GM10248 (cell line): ENCODE results near the gene ABTB1.

Experiments
- CTCF ChIA-PET: fragments of 300-600 bp; sonication (Branson Sonifier 250); formaldehyde crosslinking; extraction: SDS; loops from one replicate; lab custom pipeline; 2021; ENCODE audit warnings: antibody characterized with exemption; lab: Yijun Ruan, JAX
- POLR2A ChIA-PET: fragments of 350-650 bp; sonication (Branson Sonifier 250); formaldehyde crosslinking; extraction: SDS; loops from one replicate; lab custom pipeline; 2020; ENCODE audit warnings: antibody characterized with exemption; lab: Yijun Ruan, JAX
- DNase-seq: peaks from one replicate; pipeline ENCODE4 v3.0.0; 2012; ENCODE audit errors: extremely low spot score
- CTCF ChIP-seq: IDR thresholded peaks from 2 replicates; pipeline ENCODE4 v1.5.1; 2012; ENCODE audit warnings: mild to moderate bottlenecking, low read depth; ENCODE audit errors: extremely low read depth, missing control alignments, control extremely low read depth

ABTB1 gene

GRCh38 chr3:127663151-127663550, 9.6 kb upstream of the ABTB1 start:
- DNase-seq, result no peak
- TF ChIP-seq CTCF, result no peak
- ChIA-PET CTCF (interaction anchor here (0.9 to 1.6 kb wide), 3 partner anchors 10 to 15 kb away, joined by 3 to 6 read pairs (median 5); no protein-coding TSS in a partner anchor), POLR2A (no interaction called here)

GRCh38 chr3:127665165-127665564, 7.6 kb upstream of the ABTB1 start:
- ChIA-PET CTCF (no interaction called here), POLR2A (no interaction called here)
- no peak for DNase-seq
- no peak for TF ChIP-seq CTCF

GRCh38 chr3:127665586-127665985, 7.2 kb upstream of the ABTB1 start:
- ChIA-PET POLR2A (no interaction called here), CTCF (no interaction called here)
- no peak for TF ChIP-seq CTCF
- DNase-seq, result no peak

- no peak for DNase-seq
- no peak for TF ChIP-seq CTCF
- ChIA-PET POLR2A (no interaction called here), CTCF (no interaction called here)
These were observed 6.1 kb upstream of the ABTB1 start for GRCh38 chr3:127666676-127667075.

GRCh38 chr3:127667119-127667681, 5.6 kb upstream of the ABTB1 start:
- CTCF ChIA-PET, result no interaction called here

GRCh38 chr3:127668906-127669305, 3.8 kb upstream of the ABTB1 start:
- DNase-seq, result no peak
- POLR2A ChIA-PET, result no interaction called here
- TF ChIP-seq CTCF, result no peak
- CTCF ChIA-PET, result interaction anchor here (0.6 kb wide), 1 partner anchor 94 kb away, joined by 3 read pairs; no protein-coding TSS in a partner anchor

More at GRCh38 chr3:127667119-127667681, 5.6 kb upstream of the ABTB1 start:
- no peak for DNase-seq
- POLR2A ChIA-PET, result no interaction called here
- TF ChIP-seq CTCF, result no peak
